NCI-H226 (cell line): ENCODE results near the gene CAMTA2.
"Not testable (repeated sequence)": the region's sequence is repeated elsewhere in the genome, so short reads cannot be mapped to it uniquely, and the experiment has no call there.

Experiments used
- DNase-seq: peaks from one replicate; pipeline ENCODE4 v3.0.0-alpha.2; 2015

CAMTA2 gene, protein sequence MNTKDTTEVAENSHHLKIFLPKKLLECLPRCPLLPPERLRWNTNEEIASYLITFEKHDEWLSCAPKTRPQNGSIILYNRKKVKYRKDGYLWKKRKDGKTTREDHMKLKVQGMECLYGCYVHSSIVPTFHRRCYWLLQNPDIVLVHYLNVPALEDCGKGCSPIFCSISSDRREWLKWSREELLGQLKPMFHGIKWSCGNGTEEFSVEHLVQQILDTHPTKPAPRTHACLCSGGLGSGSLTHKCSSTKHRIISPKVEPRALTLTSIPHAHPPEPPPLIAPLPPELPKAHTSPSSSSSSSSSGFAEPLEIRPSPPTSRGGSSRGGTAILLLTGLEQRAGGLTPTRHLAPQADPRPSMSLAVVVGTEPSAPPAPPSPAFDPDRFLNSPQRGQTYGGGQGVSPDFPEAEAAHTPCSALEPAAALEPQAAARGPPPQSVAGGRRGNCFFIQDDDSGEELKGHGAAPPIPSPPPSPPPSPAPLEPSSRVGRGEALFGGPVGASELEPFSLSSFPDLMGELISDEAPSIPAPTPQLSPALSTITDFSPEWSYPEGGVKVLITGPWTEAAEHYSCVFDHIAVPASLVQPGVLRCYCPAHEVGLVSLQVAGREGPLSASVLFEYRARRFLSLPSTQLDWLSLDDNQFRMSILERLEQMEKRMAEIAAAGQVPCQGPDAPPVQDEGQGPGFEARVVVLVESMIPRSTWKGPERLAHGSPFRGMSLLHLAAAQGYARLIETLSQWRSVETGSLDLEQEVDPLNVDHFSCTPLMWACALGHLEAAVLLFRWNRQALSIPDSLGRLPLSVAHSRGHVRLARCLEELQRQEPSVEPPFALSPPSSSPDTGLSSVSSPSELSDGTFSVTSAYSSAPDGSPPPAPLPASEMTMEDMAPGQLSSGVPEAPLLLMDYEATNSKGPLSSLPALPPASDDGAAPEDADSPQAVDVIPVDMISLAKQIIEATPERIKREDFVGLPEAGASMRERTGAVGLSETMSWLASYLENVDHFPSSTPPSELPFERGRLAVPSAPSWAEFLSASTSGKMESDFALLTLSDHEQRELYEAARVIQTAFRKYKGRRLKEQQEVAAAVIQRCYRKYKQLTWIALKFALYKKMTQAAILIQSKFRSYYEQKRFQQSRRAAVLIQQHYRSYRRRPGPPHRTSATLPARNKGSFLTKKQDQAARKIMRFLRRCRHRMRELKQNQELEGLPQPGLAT

DNA sequence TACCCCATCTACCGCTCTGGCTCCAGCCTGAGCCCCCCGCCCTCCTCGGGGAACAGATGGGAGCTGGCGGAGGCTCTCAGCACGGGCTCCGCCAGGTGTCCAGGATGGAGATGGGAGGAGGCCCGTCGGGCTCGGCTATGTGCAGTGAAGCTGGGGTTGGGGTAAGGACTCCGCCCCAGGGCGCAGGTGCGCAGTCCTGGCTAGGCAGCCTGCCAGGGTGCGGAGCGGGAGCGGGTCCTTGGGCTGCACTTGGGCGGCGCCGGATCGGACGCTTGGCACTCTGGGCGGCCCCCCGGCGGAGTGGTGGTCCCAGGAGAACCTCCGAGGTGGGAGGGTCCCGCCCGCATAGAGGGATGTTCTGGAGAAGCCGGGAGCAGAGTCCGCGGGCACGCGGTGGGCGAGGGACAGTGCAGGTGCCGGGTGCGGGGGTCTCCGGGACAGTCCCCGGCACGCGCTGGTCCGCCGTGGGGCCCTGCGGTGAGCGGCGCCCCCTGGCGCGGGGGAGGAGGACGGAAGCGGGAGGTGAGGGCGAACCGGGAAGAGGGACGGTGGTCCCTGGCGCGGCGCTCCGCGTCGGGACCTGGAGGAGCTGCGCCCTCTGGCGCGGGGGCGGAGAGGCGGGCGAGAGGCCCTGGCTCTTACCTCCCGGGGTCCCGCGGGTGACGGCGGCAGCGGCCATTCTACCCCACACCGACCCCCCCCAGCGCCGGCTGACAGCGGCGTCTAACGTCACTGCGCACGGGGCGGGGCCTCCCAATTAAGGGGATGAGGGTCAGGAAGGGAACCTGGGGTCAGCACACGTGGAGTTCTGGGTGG lies at the start of gene CAMTA2:
TSS of gene CAMTA2 (minus strand) at position 725 of the 816 bp plus-strand sequence. CDS start 1,453 bp downstream, outside the sequence.
- peak; percentile 55 for DNase-seq

DNA sequence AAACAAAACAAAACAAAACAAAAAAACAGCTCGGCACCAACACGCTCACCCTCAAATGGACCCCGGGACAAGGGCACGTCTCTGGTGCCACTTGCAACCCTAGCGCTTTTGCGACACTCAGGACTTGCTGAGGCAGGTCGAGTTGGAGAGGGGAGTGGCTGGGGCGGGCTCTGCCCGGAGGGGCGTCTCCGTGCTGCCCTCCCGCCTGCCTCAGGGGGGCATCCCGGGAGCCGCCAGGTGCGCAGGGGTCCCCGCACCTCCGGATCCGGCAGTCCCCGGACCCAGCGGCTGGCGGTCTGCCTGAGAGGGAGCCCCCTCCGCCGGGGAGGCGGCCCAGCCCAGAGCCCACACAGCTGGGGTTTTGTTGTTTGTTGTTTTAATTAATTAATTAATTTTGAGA lies 47.8 kb upstream of the CAMTA2 start, which contains the start of gene SLC52A1:
TSS of gene SLC52A1 (minus strand) at position 112 of the 400 bp plus-strand sequence. CDS start 820 bp downstream, outside the sequence.
- no peak for DNase-seq

DNA sequence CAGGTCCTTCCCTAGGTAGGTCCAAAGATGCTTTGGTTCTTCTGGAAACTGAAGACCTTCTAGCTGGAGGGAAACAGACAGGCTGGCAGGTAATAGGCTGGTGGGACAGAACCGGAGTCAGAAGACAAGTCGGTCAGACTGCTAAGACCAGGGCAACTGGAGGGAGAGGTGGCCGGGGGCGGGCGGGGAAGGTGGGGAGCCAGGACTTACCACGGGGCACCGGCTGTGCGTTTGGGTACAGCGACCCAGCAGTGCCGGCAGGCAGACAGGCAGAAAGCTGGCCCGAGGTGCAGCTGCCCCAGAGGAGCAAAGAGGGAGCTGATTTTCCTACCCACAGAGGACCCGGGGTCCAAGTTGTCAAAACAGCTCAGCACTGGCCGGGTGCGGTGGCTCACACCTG lies 47.2 kb upstream of the CAMTA2 start:
- DNase-seq: no peak

DNA sequence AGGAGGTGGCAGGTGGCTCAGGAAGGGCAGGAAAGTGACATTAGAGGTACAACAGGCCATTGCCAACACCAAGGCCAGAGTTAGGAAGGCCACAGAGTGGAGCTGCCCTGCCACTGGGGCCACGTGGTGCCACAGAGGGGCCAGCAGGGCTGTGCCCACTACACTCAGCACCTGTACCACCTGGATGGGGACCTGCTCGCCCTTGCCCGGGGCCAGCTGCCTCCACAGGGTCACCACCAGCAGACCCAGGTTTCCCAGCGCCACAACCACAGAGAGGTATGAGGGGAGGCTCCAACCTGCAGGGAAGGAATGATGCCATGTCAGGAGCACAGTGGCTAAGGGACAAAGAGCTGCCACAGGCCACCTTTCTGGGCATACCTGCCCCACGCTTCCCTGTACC lies 46.6 kb upstream of the CAMTA2 start:
- no peak for DNase-seq

DNA sequence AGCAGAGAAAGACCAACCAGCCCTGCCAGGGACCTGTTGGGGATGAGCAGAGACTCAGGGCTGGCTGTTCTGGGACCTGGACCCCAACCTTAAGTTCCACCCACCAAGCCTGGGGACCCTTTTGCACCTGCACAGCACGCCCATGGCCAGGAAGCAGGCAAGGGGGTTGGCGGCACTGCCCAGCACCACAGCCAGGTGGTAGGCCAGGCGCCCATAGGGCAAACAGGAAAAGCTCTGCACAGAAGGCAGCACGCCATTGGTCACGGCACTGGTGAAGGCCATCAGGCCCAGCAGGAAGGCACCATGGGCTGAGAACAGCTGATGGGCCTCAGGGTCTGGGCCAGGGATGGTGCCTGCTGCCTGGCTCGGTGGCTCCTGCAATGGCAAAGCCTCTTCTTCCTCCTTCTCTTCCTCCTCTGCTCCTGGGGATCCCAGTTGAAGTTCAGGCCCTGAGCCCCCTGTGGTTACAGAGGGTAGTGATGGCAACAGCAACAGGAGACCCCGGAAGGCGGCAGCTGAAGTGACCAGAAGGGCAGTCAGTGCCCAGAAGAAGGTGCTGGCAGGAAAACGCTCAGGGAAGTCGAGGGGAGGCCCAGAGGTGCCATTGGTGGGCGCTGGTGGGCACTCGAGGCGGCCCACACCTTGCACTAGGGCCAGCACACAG lies 46.0 kb upstream of the CAMTA2 start:
- no peak for DNase-seq

DNA sequence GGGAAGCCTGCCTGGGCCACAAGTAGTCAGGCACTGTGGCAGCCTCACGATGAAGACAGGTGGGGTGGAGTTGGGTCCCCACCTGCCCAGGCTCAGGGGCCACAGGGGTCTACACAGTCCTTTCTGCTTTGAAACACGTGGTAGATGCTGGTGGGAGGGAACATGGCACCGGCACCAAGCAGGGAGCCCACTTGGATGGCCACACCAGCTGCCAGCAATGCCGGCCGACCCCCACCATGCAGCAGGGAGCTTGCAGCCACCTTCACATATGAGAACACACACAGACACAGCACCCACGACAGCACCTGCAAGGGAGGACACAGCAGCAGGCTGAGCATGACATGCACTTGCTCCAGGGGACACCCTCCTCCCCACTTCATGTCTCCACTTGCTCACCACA lies 45.4 kb upstream of the CAMTA2 start:
- no peak for DNase-seq

DNA sequence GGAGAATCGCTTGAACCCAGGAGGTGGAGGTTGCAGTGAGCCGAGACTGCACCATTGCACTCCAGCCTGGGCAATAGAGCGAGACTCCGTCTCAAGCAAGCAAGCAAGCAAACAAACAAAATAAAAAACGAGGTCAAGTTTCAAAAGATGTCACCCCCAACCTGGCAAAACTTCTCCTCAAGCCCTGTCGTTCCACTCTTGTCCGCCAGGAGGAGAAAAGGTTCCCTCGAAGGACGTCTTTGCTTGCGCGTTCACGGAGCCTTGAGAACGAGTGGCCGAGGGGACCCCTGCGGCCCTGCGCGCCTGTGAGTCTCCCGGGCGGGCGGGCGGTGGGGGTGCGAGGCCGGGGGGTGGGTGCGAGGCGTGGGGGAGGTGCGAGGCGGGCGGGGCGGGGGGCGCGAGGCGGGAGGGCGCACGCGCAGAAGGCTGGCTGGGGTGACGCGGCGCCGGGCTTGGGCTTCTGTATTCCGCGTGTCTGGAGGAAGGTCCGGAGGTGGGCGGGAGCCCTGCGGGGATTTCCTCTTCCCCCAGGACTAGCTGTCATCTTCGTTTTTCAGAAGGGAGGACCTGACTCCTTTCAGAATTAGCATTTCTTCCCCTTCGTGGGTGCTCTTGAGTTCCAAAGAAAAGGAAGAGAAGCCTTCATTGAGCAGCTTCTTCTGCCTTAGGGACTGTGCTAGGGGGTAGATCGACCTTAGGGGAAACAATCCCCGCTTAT lies 44.0 kb upstream of the CAMTA2 start:
- peak; percentile 61 for DNase-seq

DNA sequence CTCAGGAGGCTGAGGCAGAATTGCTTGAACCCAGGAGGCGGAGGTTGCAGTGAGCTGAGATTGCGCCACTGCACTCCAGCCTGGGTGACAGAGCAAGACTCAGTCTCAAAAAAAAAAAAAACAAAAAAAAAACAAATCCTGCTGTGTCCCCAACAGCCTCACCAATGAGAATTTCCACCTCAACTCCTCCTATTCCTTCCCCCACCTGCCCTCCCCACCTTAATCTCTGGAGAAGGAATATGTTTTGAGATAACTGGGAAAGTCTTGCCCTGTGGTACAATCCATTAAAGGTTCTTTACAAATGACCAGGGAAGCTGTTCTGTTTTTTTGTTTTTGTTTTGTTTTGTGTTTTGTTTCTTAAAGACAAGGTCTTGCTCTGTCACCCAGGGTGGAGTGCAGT lies 42.7 kb upstream of the CAMTA2 start:
- not testable (repeated sequence) for DNase-seq

DNA sequence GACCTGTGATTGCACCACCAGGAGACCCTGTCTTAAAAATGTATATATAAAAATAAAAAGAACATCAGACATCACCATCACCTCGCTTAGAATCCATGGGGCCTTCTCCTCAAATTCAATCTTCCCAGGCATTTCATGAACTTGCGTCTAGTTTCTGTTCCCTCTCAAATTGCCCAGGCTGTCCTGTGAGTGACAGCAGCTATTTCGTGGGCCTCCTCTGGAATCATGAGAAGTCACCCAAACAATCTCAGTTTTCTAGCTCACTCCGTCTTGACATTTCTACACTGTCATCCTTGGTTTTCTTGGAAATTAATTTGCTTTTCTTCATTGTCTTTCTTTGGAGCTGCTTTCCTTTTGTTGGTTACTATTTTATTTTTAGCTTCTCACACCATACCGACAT lies 40.4 kb upstream of the CAMTA2 start:
- no peak for DNase-seq

DNA sequence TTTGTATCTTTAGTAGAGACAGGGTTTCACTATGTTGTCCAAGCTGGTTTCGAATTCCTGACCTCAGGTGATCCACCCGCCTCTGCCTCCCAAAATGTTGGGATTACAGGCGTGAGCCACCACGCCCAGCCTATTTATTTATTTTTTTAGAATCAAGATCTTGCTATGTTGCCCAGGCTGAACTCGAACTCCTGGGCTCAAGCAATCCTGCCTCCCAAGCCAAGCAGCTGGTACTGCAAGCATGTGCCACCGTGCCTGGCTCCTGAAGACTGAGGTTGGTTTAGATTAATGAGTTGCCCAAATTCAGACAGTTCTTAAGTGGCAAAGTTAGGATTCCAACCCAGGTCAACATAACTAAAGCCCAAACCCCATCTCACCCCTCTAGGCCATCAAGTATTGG lies 39.8 kb upstream of the CAMTA2 start:
- DNase-seq: no peak

DNA sequence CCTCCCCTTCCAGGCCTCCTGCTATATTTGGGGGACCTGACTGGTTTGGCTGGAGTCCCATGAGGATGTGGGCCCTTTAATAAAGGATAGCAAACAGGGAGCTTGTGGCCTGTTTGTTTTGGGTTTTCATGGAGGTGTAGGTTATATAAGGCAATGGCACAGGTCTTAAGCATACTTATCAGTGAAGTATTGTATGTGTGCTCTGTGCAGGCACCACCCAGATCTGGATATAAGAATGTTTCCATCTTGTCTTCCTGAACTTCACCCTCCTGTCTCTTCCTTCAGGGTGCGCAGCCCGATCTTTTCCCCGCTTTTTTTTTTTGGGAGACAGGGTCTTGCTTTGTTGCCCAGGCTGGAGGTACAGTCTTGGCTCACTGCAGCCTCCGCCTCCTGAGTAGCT lies 37.1 kb upstream of the CAMTA2 start:
- no peak for DNase-seq

DNA sequence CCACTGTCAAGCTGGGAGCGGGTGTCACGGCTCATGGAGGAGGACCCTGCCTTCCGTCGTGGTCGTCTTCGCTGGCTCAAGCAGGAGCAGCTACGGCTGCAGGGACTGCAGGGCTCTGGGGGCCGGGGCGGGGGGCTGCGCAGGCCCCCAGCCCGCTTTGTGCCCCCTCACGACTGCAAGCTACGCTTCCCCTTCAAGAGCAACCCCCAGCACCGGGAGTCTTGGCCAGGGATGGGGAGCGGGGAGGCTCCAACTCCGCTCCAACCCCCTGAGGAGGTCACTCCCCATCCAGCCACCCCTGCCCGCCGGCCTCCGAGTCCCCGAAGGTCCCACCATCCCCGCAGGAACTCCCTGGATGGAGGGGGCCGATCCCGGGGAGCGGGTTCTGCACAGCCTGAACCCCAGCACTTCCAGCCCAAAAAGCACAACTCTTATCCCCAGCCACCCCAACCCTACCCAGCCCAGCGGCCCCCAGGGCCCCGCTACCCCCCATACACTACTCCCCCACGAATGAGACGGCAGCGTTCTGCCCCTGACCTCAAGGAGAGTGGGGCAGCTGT lies 36.2 kb upstream of the CAMTA2 start:
- DNase-seq: no peak

DNA sequence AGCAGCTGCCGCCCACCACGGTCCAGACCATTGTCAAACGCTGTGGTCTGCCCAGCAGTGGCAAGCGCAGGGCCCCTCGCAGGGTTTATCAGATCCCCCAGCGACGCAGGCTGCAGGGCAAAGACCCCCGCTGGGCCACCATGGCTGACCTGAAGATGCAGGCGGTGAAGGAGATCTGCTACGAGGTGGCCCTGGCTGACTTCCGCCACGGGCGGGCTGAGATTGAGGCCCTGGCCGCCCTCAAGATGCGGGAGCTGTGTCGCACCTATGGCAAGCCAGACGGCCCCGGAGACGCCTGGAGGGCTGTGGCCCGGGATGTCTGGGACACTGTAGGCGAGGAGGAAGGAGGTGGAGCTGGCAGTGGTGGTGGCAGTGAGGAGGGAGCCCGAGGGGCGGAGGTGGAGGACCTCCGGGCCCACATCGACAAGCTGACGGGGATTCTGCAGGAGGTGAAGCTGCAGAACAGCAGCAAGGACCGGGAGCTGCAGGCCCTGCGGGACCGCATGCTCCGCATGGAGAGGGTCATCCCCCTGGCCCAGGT lies 34.8 kb upstream of the CAMTA2 start:
- no peak for DNase-seq

DNA sequence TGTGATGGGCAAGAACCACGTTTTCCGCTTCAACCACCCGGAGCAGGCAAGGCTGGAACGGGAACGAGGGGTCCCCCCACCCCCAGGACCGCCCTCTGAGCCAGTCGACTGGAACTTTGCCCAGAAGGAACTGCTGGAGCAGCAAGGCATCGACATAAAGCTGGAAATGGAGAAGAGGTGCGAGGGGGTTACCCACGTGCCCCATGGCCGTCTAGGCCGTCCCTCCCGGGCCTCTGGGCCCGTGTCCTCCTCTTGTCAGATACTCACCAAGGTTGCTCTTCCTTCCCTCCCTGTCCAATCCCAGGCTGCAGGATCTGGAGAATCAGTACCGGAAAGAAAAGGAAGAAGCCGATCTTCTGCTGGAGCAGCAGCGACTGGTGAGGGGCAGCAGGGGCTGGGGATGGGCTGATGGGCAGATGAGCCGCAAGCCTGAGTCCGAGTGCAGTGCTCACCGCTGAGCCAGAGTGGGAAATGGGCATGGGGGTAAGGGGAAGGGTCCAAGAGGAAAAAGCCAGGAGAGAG lies 33.1 kb upstream of the CAMTA2 start:
- DNase-seq: no peak

DNA sequence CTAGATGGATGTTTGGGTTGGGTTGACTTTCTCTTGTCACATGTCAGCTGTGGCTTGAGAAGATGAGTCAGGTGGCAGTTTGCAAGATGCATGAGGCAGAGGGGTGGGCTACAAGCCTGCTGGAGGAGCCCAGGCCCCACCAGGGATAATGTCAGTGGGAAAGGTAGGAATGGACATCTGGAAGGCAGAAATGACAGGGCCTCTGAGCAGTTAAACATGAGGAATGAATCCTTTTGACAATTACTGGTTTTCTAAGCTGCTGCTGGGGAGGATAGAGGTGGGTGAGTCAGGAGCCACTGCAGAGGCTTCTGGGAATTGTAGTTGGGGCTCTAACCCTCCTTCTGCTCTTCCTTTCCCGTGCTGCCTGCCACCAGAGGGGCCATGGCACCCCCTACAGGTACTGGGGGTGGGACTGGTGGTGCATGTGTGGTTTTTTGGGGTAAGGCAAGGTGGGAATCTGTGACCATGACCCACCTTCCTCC lies 32.0 kb upstream of the CAMTA2 start:
- no peak for DNase-seq

DNA sequence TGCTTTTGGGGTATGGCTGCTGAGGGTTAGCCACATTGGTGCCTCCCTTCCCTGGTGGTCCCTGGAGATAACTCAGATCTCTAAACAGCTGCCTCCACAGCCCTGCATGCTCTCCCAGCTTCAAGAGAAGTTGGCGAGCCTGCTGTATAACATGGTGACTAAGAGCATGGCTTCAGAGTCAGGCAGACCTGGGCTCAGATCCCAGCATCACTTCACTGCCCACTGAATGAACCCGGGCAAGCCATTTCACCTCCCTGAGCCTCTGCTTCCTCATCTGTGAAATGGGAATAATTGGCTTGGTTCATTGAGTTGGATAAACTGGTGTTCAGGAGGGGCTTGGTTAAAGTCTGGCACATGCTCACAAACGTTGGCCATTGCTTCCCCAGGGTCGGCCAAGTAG lies 26.9 kb upstream of the CAMTA2 start:
- DNase-seq: no peak

DNA sequence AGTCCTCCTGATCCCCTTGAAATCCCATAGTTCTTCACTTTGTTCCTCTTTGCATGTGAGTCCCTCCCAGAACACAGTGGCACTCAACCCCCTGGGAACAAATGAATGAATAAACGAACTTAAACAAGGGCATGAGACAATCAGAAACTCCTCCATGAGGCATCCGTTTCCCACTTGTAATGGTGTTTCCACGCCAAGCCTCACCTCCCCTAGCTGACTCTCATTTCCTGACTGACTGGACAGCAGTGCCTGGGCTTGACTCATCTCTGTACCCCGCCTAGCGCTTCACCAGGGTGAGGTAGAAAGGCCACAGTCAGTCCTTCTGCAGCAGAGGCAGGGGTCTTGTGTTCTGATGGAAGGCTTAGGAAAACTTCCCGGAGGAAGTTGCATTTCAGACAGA lies 24.5 kb upstream of the CAMTA2 start:
- DNase-seq: peak; percentile 47

DNA sequence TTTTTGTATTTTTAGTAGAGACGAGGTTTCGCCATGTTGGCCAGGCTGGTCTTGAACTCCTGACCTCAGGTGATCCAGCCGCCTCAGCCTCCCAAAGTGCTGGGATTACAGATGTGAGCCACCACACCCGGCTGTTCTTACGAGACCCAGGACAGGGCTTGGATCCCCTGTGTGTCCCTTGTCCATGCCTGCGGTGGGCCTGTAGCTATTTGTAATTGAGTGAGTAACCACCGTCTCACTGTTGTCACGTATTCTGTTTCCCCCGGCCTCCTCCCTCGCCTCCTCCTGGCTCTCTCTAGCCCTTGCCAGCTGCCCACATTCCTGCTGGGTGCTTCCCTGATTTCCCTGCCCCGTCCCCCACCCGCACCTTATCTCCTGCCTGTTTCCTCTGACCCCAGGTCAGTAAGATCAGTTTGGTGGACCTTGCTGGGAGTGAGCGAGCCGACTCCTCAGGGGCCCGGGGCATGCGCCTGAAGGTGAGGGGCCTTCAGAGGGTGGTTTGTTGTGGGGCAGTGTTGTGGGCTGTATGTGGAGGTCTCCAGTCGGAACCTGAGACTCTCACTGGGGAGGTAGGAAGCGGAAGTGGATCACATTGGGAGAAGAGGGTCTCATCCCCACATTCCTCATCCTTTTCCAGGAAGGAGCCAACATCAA lies 15.9 kb upstream of the CAMTA2 start:
- peak; percentile 62 for DNase-seq

DNA sequence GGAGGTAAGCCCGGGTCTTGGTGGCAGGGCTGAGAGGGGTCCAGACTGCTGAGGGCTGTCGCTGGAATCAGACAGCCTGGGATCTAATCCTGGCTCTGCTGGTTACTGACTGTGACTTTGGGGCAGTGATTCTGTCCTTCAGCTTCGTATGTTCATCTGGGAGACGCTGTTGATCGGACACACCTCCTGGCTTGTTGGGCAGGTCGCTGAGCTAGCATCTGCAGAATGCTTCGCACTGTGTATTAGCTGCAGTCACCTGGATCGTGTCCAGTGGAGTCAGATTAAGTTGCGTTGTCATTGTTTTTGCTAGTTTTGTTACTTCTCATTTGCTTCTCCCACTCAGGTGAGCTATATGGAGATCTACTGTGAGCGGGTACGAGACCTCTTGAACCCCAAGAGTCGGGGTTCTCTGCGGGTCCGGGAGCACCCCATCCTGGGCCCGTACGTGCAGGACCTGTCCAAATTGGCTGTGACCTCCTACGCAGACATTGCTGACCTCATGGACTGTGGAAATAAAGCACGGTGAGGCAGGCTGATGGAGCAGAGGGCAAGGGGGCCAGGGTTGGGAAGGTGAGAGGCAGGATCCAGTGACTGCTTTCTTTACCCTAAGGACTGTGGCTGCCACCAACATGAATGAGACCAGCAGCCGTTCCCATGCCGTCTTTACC lies 14.8 kb upstream of the CAMTA2 start:
- no peak for DNase-seq
